ENCODE measurements around the gene C1QTNF7.

C1QTNF7 gene

GRCh38 chr4:15413010-15413622, 14.7 kb upstream of the C1QTNF7 start:
- H3K27ac ChIP-seq (ENCODE audit: insufficient read depth, low read length, poor library complexity, severe bottlenecking): no peak overlapping the region
- H3K36me3 ChIP-seq (ENCODE audit: control insufficient read depth, insufficient read depth, low read length): no peaks in the 10 kb centered on the region
- DNase-seq: no peak
- H3K9me3 ChIP-seq (ENCODE audit: control insufficient read depth, low read length): no peaks in the 10 kb centered on the region
- no peaks in the 10 kb centered on the region for H3K27me3 ChIP-seq (replicated peaks; ENCODE audit: control insufficient read depth, insufficient read depth, low read length, poor library complexity, severe bottlenecking)
- no peak overlapping the region for H3K4me3 ChIP-seq (ENCODE audit: insufficient read depth, low read depth, low read length, poor library complexity, severe bottlenecking)
- peaks cover 11% of the 10 kb centered on the region for H3K4me1 ChIP-seq (ENCODE audit: control insufficient read depth, insufficient read depth, low read length, poor library complexity, severe bottlenecking)

DNA sequence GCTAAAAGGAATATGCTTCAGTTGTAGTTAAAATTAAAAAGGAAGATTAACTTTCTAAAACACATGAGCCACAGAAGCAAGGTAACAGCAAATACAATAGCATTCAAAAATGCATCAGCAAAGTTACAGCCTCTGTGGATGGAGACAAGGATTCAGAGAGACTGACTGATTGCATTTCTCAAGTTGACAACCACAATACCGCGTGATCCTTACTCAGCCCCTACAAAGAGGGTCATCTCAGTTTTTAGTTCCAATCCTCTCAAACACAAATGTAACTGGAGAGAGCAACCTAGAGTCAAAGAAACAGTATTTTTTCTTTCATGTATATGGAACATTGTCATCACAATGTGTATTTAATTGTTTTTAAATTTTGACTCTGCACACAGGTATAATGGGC, 14.2 kb upstream of the C1QTNF7 start:
- Histone ChIP-seq H3K27ac (ENCODE audit: insufficient read depth, low read length, poor library complexity, severe bottlenecking) (no peak overlapping the region), H3K4me3 (ENCODE audit: insufficient read depth, low read depth, low read length, poor library complexity, severe bottlenecking) (no peak overlapping the region), H3K9me3 (ENCODE audit: control insufficient read depth, low read length) (no peaks in the 10 kb centered on the region), H3K4me1 (ENCODE audit: control insufficient read depth, insufficient read depth, low read length, poor library complexity, severe bottlenecking) (peaks cover 11% of the 10 kb centered on the region), H3K36me3 (ENCODE audit: control insufficient read depth, insufficient read depth, low read length) (no peaks in the 10 kb centered on the region), H3K27me3 (replicated peaks; ENCODE audit: control insufficient read depth, insufficient read depth, low read length, poor library complexity, severe bottlenecking) (no peaks in the 10 kb centered on the region)
- DNase-seq: no peak

GRCh38 chr4:15414551-15415091, 13.2 kb upstream of the C1QTNF7 start:
- Histone ChIP-seq H3K27me3 (replicated peaks; ENCODE audit: control insufficient read depth, insufficient read depth, low read length, poor library complexity, severe bottlenecking) (no peaks in the 10 kb centered on the region), H3K4me3 (ENCODE audit: insufficient read depth, low read depth, low read length, poor library complexity, severe bottlenecking) (no peak overlapping the region), H3K4me1 (ENCODE audit: control insufficient read depth, insufficient read depth, low read length, poor library complexity, severe bottlenecking) (peaks cover 11% of the 10 kb centered on the region), H3K27ac (ENCODE audit: insufficient read depth, low read length, poor library complexity, severe bottlenecking) (no peak overlapping the region), H3K9me3 (ENCODE audit: control insufficient read depth, low read length) (no peaks in the 10 kb centered on the region), H3K36me3 (ENCODE audit: control insufficient read depth, insufficient read depth, low read length) (no peaks in the 10 kb centered on the region)
- no peak for DNase-seq

GRCh38 chr4:15416357-15417232, 11.2 kb upstream of the C1QTNF7 start:
- Histone ChIP-seq H3K4me1 (ENCODE audit: control insufficient read depth, insufficient read depth, low read length, poor library complexity, severe bottlenecking) (peaks cover 3% of the 10 kb centered on the region), H3K27me3 (replicated peaks; ENCODE audit: control insufficient read depth, insufficient read depth, low read length, poor library complexity, severe bottlenecking) (no peaks in the 10 kb centered on the region), H3K4me3 (ENCODE audit: insufficient read depth, low read depth, low read length, poor library complexity, severe bottlenecking) (no peak overlapping the region), H3K36me3 (ENCODE audit: control insufficient read depth, insufficient read depth, low read length) (no peaks in the 10 kb centered on the region), H3K27ac (ENCODE audit: insufficient read depth, low read length, poor library complexity, severe bottlenecking) (no peak overlapping the region), H3K9me3 (ENCODE audit: control insufficient read depth, low read length) (no peaks in the 10 kb centered on the region)
- no peak for DNase-seq

DNA sequence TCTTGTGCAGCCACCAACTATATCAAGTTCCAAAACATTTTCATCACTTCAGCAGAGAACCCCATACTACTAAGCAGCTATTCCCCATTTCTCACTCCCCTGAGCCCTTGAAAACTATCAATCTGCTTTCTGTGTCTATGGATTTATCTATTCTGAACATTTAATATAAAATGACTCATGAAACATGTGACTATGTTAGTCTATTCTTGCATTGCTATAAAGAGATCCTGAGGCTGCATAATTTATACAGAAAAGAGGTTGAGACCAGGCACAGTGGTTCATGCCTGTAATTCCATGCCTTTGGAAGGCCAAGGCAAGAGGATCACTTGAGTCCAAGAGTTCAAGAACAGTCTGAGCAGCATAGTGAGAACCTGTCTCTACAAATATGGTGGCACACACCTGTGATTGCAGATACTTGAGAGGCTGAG, 10.6 kb upstream of the C1QTNF7 start:
- Histone ChIP-seq H3K4me1 (ENCODE audit: control insufficient read depth, insufficient read depth, low read length, poor library complexity, severe bottlenecking) (no peaks in the 10 kb centered on the region), H3K27ac (ENCODE audit: insufficient read depth, low read length, poor library complexity, severe bottlenecking) (no peak overlapping the region), H3K36me3 (ENCODE audit: control insufficient read depth, insufficient read depth, low read length) (no peaks in the 10 kb centered on the region), H3K4me3 (ENCODE audit: insufficient read depth, low read depth, low read length, poor library complexity, severe bottlenecking) (no peak overlapping the region), H3K9me3 (ENCODE audit: control insufficient read depth, low read length) (no peaks in the 10 kb centered on the region), H3K27me3 (replicated peaks; ENCODE audit: control insufficient read depth, insufficient read depth, low read length, poor library complexity, severe bottlenecking) (no peaks in the 10 kb centered on the region)
- no peak for DNase-seq

DNA sequence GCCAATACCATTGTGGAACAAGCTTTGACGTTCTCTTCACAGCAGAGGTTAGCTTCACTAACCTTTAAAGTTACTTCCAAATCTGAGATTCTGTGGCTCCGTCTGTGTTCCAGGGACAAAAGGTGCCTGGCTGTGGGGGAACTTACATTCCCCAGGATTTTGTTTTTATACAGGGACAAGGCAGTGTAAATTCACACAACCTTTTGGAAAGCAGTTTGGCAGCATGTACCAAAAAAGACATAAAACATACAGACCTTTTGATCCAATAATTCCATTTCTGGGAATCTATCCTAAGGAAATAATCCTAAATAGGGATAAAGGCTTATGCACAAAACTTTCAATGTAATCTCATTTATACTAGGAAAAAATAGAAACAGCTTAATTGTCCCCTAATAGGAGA, 8.9 kb upstream of the C1QTNF7 start:
- no peak overlapping the region for H3K4me3 ChIP-seq (ENCODE audit: insufficient read depth, low read depth, low read length, poor library complexity, severe bottlenecking)
- H3K4me1 ChIP-seq (ENCODE audit: control insufficient read depth, insufficient read depth, low read length, poor library complexity, severe bottlenecking): no peaks in the 10 kb centered on the region
- H3K27ac ChIP-seq (ENCODE audit: insufficient read depth, low read length, poor library complexity, severe bottlenecking): no peak overlapping the region
- H3K36me3 ChIP-seq (ENCODE audit: control insufficient read depth, insufficient read depth, low read length): no peaks in the 10 kb centered on the region
- no peak for DNase-seq
- no peaks in the 10 kb centered on the region for H3K9me3 ChIP-seq (ENCODE audit: control insufficient read depth, low read length)
- H3K27me3 ChIP-seq (replicated peaks; ENCODE audit: control insufficient read depth, insufficient read depth, low read length, poor library complexity, severe bottlenecking): no peaks in the 10 kb centered on the region

DNA sequence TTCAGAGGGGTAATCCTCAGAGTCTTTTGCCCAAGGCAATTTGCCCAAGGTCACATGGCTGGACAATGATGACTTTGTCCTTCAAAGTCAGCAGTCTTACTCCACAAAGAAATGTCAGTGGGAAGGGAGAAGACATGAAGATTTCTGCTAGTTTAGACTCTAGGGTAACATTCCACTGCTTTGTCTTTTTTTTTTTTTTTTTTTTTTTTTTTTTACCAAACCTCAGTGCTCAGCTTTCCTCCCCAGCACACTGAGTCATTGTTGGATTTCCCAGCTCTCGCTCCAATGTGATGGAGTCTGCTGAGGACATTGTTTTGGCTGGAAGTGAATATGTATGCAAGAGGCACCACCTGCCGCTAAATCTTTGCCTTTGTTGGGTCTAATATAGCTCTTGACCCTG, 7.2 kb upstream of the C1QTNF7 start:
- Histone ChIP-seq H3K36me3 (ENCODE audit: control insufficient read depth, insufficient read depth, low read length) (no peaks in the 10 kb centered on the region), H3K27me3 (replicated peaks; ENCODE audit: control insufficient read depth, insufficient read depth, low read length, poor library complexity, severe bottlenecking) (no peaks in the 10 kb centered on the region), H3K9me3 (ENCODE audit: control insufficient read depth, low read length) (no peaks in the 10 kb centered on the region), H3K27ac (ENCODE audit: insufficient read depth, low read length, poor library complexity, severe bottlenecking) (no peak overlapping the region), H3K4me1 (ENCODE audit: control insufficient read depth, insufficient read depth, low read length, poor library complexity, severe bottlenecking) (no peaks in the 10 kb centered on the region), H3K4me3 (ENCODE audit: insufficient read depth, low read depth, low read length, poor library complexity, severe bottlenecking) (no peak overlapping the region)
- no peak for DNase-seq

GRCh38 chr4:15423285-15423711, 4.5 kb upstream of the C1QTNF7 start:
- Histone ChIP-seq H3K27me3 (replicated peaks; ENCODE audit: control insufficient read depth, insufficient read depth, low read length, poor library complexity, severe bottlenecking) (no peaks in the 10 kb centered on the region), H3K36me3 (ENCODE audit: control insufficient read depth, insufficient read depth, low read length) (no peaks in the 10 kb centered on the region), H3K27ac (ENCODE audit: insufficient read depth, low read length, poor library complexity, severe bottlenecking) (no peak overlapping the region), H3K9me3 (ENCODE audit: control insufficient read depth, low read length) (no peaks in the 10 kb centered on the region), H3K4me1 (ENCODE audit: control insufficient read depth, insufficient read depth, low read length, poor library complexity, severe bottlenecking) (no peaks in the 10 kb centered on the region), H3K4me3 (ENCODE audit: insufficient read depth, low read depth, low read length, poor library complexity, severe bottlenecking) (no peak overlapping the region)
- DNase-seq: no peak

- DNase-seq: no peak
- no peak overlapping the region for H3K4me3 ChIP-seq (ENCODE audit: insufficient read depth, low read depth, low read length, poor library complexity, severe bottlenecking)
Observed at GRCh38 chr4:15425520-15425919, 2.3 kb upstream of the C1QTNF7 start.

GRCh38 chr4:15427161-15427560, 672 bp upstream of the C1QTNF7 start:
- Histone ChIP-seq H3K4me1 (ENCODE audit: control insufficient read depth, insufficient read depth, low read length, poor library complexity, severe bottlenecking) (no peaks in the 10 kb centered on the region), H3K9me3 (ENCODE audit: control insufficient read depth, low read length) (no peaks in the 10 kb centered on the region), H3K36me3 (ENCODE audit: control insufficient read depth, insufficient read depth, low read length) (no peaks in the 10 kb centered on the region), H3K27ac (ENCODE audit: insufficient read depth, low read length, poor library complexity, severe bottlenecking) (no peak overlapping the region), H3K4me3 (ENCODE audit: insufficient read depth, low read depth, low read length, poor library complexity, severe bottlenecking) (no peak overlapping the region), H3K27me3 (replicated peaks; ENCODE audit: control insufficient read depth, insufficient read depth, low read length, poor library complexity, severe bottlenecking) (no peaks in the 10 kb centered on the region)
- no peak for DNase-seq

More at GRCh38 chr4:15425520-15425919, 2.3 kb upstream of the C1QTNF7 start:
- H3K36me3 ChIP-seq (ENCODE audit: control insufficient read depth, insufficient read depth, low read length): no peaks in the 10 kb centered on the region
- no peaks in the 10 kb centered on the region for H3K9me3 ChIP-seq (ENCODE audit: control insufficient read depth, low read length)
- H3K4me1 ChIP-seq (ENCODE audit: control insufficient read depth, insufficient read depth, low read length, poor library complexity, severe bottlenecking): no peaks in the 10 kb centered on the region
- no peaks in the 10 kb centered on the region for H3K27me3 ChIP-seq (replicated peaks; ENCODE audit: control insufficient read depth, insufficient read depth, low read length, poor library complexity, severe bottlenecking)
- no peak overlapping the region for H3K27ac ChIP-seq (ENCODE audit: insufficient read depth, low read length, poor library complexity, severe bottlenecking)

Data from effector memory CD4-positive, alpha-beta T cell (primary cell).